ENCODE measurements around the gene FXYD3. TPM values are rescaled to one million over a fixed set of nuclear protein-coding genes. Genes with fewer than 3 reads are reported as not detected.

FXYD3 gene
- total RNA-seq: 10 to 100 TPM in 1 of 4 donors, under 1 TPM in 1, not detected in 2; 0.26 to 13.4 TPM

GRCh38 chr19:35115177-35115951, at the start of gene FXYD3:
Gene FXYD3 (plus strand): TSS chr19:35115823. CDS start chr19:35119377, 3,554 bp downstream.
- Histone ChIP-seq H3K36me3 (no peaks in the 10 kb centered on the region), H3K9me3 (no peaks in the 10 kb centered on the region), H3K4me1 (peaks cover 6 to 18% of the 10 kb centered on the region in 2 donors), H3K27me3 (no peaks in the 10 kb centered on the region), H3K4me3 (peak within 1 kb of the TSS; percentile 32 to 55 (median 48)), H3K27ac (peak within 1 kb of the TSS in 3 of 4 donors; percentile 34 to 45 (median 41))
- ATAC-seq: no peak
- intact Hi-C loops (cut with DNase I; ENCODE audit: low total_unique reads): no loop called here
- in situ Hi-C loops (cut with MboI; ENCODE audit: low sequenced_read_pairs in 4 of 4): no loop called here
- TF ChIP-seq POLR2A (IDR thresholded peaks at IDR 0.05): no peak
- TF ChIP-seq CTCF (IDR thresholded peaks at IDR 0.05 in 4 of 5, conservative IDR thresholded peaks at IDR 0.05 in 1 of 5): no peak
- DNase-seq: no peak

GRCh38 chr19:35066121-35066520, 49.5 kb upstream of the FXYD3 start:
- peak overlapping the region in 3 of 4 donors; percentile 52 to 80 (median 60) for H3K27ac ChIP-seq
- DNase-seq (no peak), ATAC-seq (no peak)
- H3K36me3 ChIP-seq: no peaks in the 10 kb centered on the region
- H3K27me3 ChIP-seq: no peaks in the 10 kb centered on the region
- no peak overlapping the region for H3K4me3 ChIP-seq
- in situ Hi-C loops (cut with MboI; ENCODE audit: low sequenced_read_pairs in 4 of 4) (loop anchor here in 2 of 4 donors (5.0 to 10.0 kb wide), 2 partner anchors 69 to 71 kb away; partner anchors contain the start of genes FXYD1 (in 2 of the 2) and LGI4 (in 2 of the 2)), intact Hi-C loops (cut with DNase I; ENCODE audit: low total_unique reads) (loop anchor here (2.0 to 5.0 kb wide), 3 partner anchors 21 to 201 kb away; partner anchors contain the start of genes LGI4 and USF2)
- no peaks in the 10 kb centered on the region for H3K9me3 ChIP-seq
- TF ChIP-seq CTCF (IDR thresholded peaks at IDR 0.05 in 4 of 5, conservative IDR thresholded peaks at IDR 0.05 in 1 of 5): no peak
- no peak for TF ChIP-seq POLR2A (IDR thresholded peaks at IDR 0.05)
- H3K4me1 ChIP-seq: peaks cover 23 to 37% of the 10 kb centered on the region in 2 donors

GRCh38 chr19:35066691-35067563, 48.7 kb upstream of the FXYD3 start:
- Histone ChIP-seq H3K36me3 (no peaks in the 10 kb centered on the region), H3K9me3 (no peaks in the 10 kb centered on the region), H3K27me3 (no peaks in the 10 kb centered on the region), H3K27ac (peak overlapping the region; percentile 52 to 80 (median 60)), H3K4me3 (no peak overlapping the region), H3K4me1 (peaks cover 22 to 34% of the 10 kb centered on the region in 2 donors)
- in situ Hi-C loops (cut with MboI; ENCODE audit: low sequenced_read_pairs in 4 of 4): loop anchor here in 2 of 4 donors (5.0 to 10.0 kb wide), 2 partner anchors 68 to 70 kb away; partner anchors contain the start of genes FXYD1 (in 2 of the 2) and LGI4 (in 2 of the 2)
- DNase-seq (peak; percentile 72 to 84), ATAC-seq (peak; percentile 59 to 79)
- TF ChIP-seq CTCF (IDR thresholded peaks at IDR 0.05 in 4 of 5, conservative IDR thresholded peaks at IDR 0.05 in 1 of 5): peak; percentile 89 to 96 (median 94)
- TF ChIP-seq POLR2A (IDR thresholded peaks at IDR 0.05): peak in 1 of 2 donors; percentile 36
- intact Hi-C loops (cut with DNase I; ENCODE audit: low total_unique reads): loop anchor here (1.0 to 5.0 kb wide), 6 partner anchors 22 to 200 kb away; partner anchors contain the start of genes LGI4 and USF2

GRCh38 chr19:35068941-35069634, 46.5 kb upstream of the FXYD3 start:
- Histone ChIP-seq H3K27ac (peak overlapping the region; percentile 60 to 80 (median 70)), H3K4me3 (no peak overlapping the region), H3K4me1 (peaks cover 20 to 22% of the 10 kb centered on the region in 2 donors), H3K9me3 (no peaks in the 10 kb centered on the region), H3K36me3 (no peaks in the 10 kb centered on the region), H3K27me3 (no peaks in the 10 kb centered on the region)
- intact Hi-C loops (cut with DNase I; ENCODE audit: low total_unique reads): loop anchor here (5.0 kb wide), 1 partner anchor 198 kb away; the partner anchor contains the start of gene USF2
- ATAC-seq (no peak), DNase-seq (no peak)
- no peak for TF ChIP-seq CTCF (IDR thresholded peaks at IDR 0.05 in 4 of 5, conservative IDR thresholded peaks at IDR 0.05 in 1 of 5)
- TF ChIP-seq POLR2A (IDR thresholded peaks at IDR 0.05): no peak
- in situ Hi-C loops (cut with MboI; ENCODE audit: low sequenced_read_pairs in 4 of 4): loop anchor here in 2 of 4 donors (5.0 to 10.0 kb wide), 2 partner anchors 66 to 68 kb away; partner anchors contain the start of genes FXYD1 (in 2 of the 2) and LGI4 (in 2 of the 2)

Data from gastrocnemius medialis (tissue), 4 donors.